Keratinocyte (primary cell): Measurements from ENCODE around the gene SP4.

Experiments used
- CTCF ChIP-seq, 3 experiments: IDR thresholded peaks in 1 of 3; conservative IDR thresholded peaks in 1 of 3; optimal IDR thresholded peaks in 1 of 3; 2 replicates in 2 of 3; 3 replicates in 1 of 3; pipeline versions ENCODE3 to v1.5.1; 2011; ENCODE audit warnings: low read length in 3 of 3, mild to moderate bottlenecking in 3 of 3, moderate library complexity in 2 of 3, control low read depth in 1 of 3, inconsistent platforms in 1 of 3; ENCODE audit not compliant: insufficient read depth in 2 of 3; ENCODE audit errors: extremely low read depth in 1 of 3
- EZH2 ChIP-seq: IDR thresholded peaks from one replicate; pipeline ENCODE4 v1.6.1; 2012; ENCODE audit warnings: inconsistent platforms, mild to moderate bottlenecking, low read length, moderate library complexity

- TF ChIP-seq CTCF (optimal IDR thresholded peaks at IDR 0.05 in 1 of 3, IDR thresholded peaks at IDR 0.05 in 1 of 3, conservative IDR thresholded peaks at IDR 0.05 in 1 of 3; ENCODE audit: extremely low read depth in 1 of 3, insufficient read depth in 2 of 3, low read length in 3 of 3) (no peak), EZH2 (no peak)
These were observed 44.4 kb upstream of the SP4 start for GRCh38 chr7:21383227-21384220.
